HFFc6 (cell line): ENCODE measurements around the gene ANTXRL. TPM values are rescaled to one million over a fixed set of nuclear protein-coding genes. Genes with fewer than 3 reads are reported as not detected.

Experiments used
- DNase-seq: peaks from one replicate; pipeline ENCODE4 v3.0.0-alpha.2; 2018
- H3K27ac Mint-ChIP-seq: 2 replicates; pipeline ENCODE4 v1.8.0; 2020; ENCODE audit warnings: mild to moderate bottlenecking, mixed read lengths
- H3K27me3 Mint-ChIP-seq: 2 replicates; pipeline ENCODE4 v1.8.0; 2021; ENCODE audit warnings: mild to moderate bottlenecking, moderate library complexity, mixed read lengths; ENCODE audit not compliant: insufficient read depth
- H3K36me3 Mint-ChIP-seq: 2 replicates; pipeline ENCODE4 v1.8.0; 2021; ENCODE audit warnings: low read depth, mixed read lengths
- H3K4me1 Mint-ChIP-seq: 2 replicates; pipeline ENCODE4 v1.8.0; 2020; ENCODE audit warnings: low read depth, mixed read lengths
- H3K4me3 Mint-ChIP-seq: 2 replicates; pipeline ENCODE4 v1.8.0; 2020; ENCODE audit warnings: mild to moderate bottlenecking, moderate library complexity, mixed read lengths
- H3K9me3 Mint-ChIP-seq: 2 replicates; pipeline ENCODE4 v1.8.0; 2020; ENCODE audit warnings: mild to moderate bottlenecking, mixed read lengths
- total RNA-seq, 6 experiments: library from RNA; stranded (reverse); fragmentation: NEBNext Ultra II Directional; extraction: Animal tissue kit (Norgen Biotek cat#: 25700); gene quantifications; 2 replicates in 1 of 6; 3 replicates in 5 of 6; pipeline ENCODE4 v1.2.3, GENCODE V29; 2021
- TF ChIP-seq, protein P1 (sequence below): fragments of 200-600 bp; sonication (generic); IDR thresholded peaks from 2 replicates; pipeline ENCODE4 v1.5.0; 2021; ENCODE audit warnings: antibody characterized with exemption, mild to moderate bottlenecking

The ANTXRL gene
- total RNA-seq, 6 experiments from 2014 or later, result not detected

DNA sequence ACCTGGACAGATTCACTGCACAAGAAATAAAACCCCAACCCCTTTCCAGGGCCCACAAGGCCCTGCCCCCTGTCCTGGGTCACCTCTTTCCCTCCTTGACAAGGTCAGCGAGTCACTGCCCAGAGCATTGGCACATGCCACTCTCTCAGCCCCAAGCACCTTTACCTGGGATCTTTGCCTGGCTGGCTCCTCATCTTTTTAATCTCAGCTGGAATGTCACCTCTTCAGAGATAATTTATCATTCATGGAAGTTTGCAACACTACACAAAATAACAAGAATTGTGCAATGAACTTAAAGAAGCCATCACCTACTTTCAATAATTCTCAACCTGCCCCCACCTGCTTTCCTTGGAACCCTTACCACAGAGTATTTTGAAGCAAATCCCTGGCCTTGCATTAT lies 19.2 kb downstream of the ANTXRL start:
- H3K4me3 Mint-ChIP-seq, result no peak overlapping the region
- H3K27ac Mint-ChIP-seq, result no peak overlapping the region
- DNase-seq, result no peak
- H3K27me3 Mint-ChIP-seq, result peaks cover 17% of the 10 kb centered on the region
- 0 out of 2 replicates have a peak, but pooled peaks cover under 1% of the 10 kb centered on the region for H3K4me1 Mint-ChIP-seq
- TF ChIP-seq, protein P1, sequence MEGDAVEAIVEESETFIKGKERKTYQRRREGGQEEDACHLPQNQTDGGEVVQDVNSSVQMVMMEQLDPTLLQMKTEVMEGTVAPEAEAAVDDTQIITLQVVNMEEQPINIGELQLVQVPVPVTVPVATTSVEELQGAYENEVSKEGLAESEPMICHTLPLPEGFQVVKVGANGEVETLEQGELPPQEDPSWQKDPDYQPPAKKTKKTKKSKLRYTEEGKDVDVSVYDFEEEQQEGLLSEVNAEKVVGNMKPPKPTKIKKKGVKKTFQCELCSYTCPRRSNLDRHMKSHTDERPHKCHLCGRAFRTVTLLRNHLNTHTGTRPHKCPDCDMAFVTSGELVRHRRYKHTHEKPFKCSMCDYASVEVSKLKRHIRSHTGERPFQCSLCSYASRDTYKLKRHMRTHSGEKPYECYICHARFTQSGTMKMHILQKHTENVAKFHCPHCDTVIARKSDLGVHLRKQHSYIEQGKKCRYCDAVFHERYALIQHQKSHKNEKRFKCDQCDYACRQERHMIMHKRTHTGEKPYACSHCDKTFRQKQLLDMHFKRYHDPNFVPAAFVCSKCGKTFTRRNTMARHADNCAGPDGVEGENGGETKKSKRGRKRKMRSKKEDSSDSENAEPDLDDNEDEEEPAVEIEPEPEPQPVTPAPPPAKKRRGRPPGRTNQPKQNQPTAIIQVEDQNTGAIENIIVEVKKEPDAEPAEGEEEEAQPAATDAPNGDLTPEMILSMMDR, result no peak
- H3K36me3 Mint-ChIP-seq, result no peaks in the 10 kb centered on the region
- H3K9me3 Mint-ChIP-seq, result no peaks in the 10 kb centered on the region

DNA sequence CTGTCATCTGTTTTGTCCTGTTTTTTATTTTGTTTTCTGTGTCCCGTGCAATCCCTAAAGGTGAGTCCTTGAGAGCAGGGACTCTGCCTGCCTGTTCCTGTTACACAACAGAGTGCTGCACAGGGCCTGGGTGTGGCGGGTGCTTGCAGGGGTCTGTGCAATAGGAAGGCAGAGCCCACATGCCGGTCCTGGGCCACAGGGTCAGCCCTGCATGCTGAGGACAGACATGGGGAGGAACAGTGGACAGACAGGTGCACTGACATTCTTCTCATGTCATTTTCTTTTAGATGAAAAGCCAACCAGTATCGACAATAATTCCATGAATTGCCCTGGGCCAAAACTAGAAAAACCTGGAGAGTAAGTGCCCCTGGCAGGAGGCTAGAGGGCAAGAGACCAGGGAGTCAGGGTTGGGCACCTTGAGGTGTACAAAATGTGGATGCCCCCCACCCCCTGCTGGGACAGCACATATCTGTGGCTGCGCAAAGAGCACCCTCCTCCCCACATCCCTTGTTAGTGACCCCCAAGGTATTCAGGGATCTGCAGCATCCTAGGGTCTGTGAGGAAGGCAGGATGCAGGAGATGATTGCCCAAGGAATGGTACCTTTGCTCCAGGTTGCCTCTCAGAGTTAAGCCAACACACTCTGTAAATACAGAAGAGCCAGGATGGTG lies 19.9 kb downstream of the ANTXRL start:
- H3K9me3 Mint-ChIP-seq, result no peaks in the 10 kb centered on the region
- H3K36me3 Mint-ChIP-seq, result no peaks in the 10 kb centered on the region
- TF ChIP-seq, protein P1, result no peak
- H3K4me3 Mint-ChIP-seq, result no peak overlapping the region
- peaks cover 7% of the 10 kb centered on the region for H3K4me1 Mint-ChIP-seq
- no peak for DNase-seq
- no peak overlapping the region for H3K27ac Mint-ChIP-seq
- peaks cover 17% of the 10 kb centered on the region for H3K27me3 Mint-ChIP-seq

DNA sequence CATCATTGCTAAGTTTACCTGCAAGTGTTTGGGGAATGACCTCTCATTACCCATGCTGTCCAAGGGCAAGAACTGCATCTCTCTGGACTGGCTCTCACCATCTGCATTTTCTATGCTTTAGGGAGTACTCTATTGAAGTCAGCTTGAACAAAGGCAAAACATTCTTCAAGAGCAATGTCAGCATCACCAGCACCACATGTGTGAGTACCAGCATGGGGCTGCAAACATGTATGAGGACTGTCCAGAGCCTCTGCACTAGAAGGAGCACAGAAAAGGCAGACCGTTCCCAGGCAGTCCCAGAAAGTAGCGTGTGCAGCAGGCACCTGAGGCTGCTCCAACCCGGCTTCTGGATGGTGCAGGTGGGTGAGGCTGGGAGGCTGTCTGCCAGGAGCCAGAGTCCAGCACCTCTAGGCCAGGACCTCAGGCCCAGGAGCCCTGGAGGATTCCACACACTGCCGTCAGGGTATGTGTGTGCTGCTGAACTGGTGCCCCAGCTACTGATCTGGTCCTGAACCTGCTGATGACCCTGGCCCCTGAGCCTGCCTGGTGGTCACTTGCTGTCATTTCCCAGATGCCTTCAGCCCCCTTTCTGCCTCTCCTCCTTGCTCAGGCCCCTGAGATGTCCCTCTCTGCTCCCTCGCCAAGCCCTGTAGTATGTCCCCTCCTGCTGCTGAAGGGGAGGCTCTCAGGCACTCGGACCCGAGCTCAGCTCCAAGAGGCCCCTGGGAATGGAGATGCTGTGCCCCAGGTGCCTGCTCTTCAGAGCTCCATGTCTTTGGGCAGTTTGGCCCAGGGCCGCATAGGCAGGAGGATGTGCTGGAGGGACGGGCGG lies 20.7 kb downstream of the ANTXRL start:
- Mint-ChIP-seq H3K36me3 (no peaks in the 10 kb centered on the region), H3K4me1 (peaks cover 12% of the 10 kb centered on the region), H3K27ac (no peak overlapping the region), H3K27me3 (peaks cover 19% of the 10 kb centered on the region), H3K4me3 (no peak overlapping the region), H3K9me3 (no peaks in the 10 kb centered on the region)
- no peak for DNase-seq
- TF ChIP-seq, protein P1, result no peak

DNA sequence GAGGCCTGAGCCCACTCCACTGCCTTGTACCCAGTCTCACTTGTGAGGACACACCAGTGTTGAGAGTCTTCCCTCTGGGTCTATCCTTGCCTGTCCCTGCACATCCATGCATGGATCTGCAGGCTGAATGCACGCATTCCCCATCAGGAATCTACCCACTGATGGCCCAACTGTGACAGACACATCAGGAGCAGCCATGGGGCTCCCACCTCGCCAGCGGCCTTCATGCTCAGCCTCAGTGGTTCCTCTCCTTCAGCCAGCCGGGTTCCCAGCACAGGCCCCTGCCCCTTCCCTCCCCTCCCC lies 21.3 kb downstream of the ANTXRL start:
- Mint-ChIP-seq H3K36me3 (no peaks in the 10 kb centered on the region), H3K27ac (no peak overlapping the region), H3K27me3 (peaks cover 19% of the 10 kb centered on the region), H3K4me3 (no peak overlapping the region), H3K9me3 (no peaks in the 10 kb centered on the region), H3K4me1 (peaks cover 12% of the 10 kb centered on the region)
- TF ChIP-seq, protein P1, result no peak
- DNase-seq, result no peak

DNA sequence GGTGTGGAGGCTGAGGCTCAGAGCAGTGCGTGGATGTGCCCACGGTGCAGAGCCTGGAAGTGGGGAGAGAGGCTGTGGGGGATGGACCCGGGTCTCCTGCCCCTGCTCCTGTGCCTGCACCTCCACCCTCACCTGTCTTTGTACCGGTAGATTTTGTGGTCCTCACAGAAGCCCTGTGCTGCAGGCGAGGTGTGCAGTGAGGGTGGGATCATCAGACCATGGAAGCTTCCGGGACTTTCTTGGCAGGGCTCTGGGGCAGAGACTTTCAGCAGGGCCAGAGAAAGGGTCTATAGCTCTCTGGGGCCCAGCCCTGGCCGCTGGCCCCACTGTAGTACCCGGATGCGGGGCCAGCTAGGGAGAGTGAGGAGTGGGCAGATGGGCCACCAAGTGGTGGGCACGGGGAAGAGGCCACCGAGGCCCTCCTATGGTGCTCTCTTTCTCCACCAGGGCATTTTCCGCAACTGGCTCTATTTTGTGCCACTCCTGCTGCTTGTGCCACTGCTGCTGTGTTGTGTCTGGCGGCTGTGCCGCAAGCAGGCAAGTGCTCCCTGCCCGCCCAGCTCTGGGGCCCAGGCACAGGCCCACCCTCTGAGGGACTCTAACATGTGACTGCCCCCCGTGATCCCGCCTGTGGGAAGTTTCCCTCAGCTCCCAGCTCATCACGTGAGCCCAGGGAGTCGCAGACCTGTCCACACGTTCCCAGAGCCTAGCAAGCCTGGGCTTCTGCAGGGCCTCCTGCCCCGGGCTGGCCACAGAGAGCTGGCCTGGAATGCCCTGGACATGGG lies 22.1 kb downstream of the ANTXRL start:
- Mint-ChIP-seq H3K4me1 (peaks cover 12% of the 10 kb centered on the region), H3K4me3 (no peak overlapping the region), H3K9me3 (no peaks in the 10 kb centered on the region), H3K27me3 (peaks cover 19% of the 10 kb centered on the region), H3K36me3 (no peaks in the 10 kb centered on the region), H3K27ac (no peak overlapping the region)
- no peak for DNase-seq
- TF ChIP-seq, protein P1, result no peak
